NCI-H2107 treated with DMSO at 0.1 percent for 48 hours (cell line): Measurements from ENCODE around the gene TTC39C.
"Not testable (repeated sequence)": the region's sequence is repeated elsewhere in the genome, so short reads cannot be mapped to it uniquely, and the experiment has no call there.

Experiments
- DNase-seq: peaks from one replicate; lab custom pipeline; 2025; ENCODE audit not compliant: unreplicated experiment; lab: John Stamatoyannopoulos, UW

Gene TTC39C

DNA sequence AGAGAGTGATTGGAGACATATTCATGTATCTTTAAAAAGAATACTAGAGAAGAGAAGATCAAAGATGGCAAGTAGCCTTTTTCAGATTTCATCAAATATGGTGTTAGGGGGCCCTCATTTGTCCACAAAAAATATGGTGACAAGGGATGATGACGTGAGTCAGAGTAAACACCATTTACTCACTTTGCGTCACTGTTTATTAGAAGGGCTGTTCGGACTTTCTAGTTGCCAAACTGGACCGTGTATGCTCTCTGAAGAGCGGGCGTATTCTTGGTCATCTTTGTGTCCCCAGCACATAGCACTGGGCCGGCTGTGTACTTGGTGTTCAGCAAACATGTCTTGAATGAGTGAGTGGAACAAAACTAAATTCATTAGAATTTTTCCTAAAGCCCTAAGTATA, 37.5 kb downstream of the TTC39C start:
- DNase-seq, result no peak

DNA sequence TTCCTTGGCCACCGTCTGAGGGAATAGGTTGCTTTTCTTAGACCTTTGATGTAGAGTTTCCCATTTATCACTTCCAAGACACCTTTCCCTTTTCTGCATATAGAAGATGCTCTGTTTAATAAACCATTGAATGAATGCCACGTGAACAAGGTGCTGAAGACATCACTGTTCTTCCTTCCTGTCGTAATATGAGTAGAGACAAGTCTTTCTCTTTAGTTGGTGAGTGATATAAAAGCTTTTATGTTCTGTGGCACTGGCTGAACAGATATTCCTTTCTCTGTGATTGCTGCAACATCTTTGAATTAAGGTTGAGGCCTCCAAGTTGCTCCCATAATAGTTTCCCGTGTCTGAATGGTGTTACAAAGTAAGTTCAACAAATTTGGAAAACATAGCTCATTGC, 38.7 kb downstream of the TTC39C start:
- DNase-seq, result no peak

DNA sequence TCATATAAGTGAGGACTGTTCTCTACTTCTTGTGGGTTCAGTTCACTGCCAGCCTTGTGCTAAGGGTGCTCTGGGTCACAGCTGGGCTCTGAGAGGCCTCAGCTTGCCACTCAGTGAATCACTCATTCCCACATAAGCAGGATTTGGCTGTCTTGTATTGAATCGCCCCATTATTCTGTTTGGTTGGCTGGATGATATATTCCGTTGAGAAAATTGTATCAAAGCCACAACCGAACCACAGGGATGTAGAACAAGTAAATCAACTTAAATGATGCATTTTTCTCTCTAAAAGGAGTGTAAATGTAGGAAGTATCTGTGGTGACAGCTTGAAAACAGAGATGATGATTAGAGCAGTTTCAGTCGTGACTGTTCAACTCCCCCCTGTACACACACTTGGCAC, 39.6 kb downstream of the TTC39C start:
- DNase-seq, result no peak

DNA sequence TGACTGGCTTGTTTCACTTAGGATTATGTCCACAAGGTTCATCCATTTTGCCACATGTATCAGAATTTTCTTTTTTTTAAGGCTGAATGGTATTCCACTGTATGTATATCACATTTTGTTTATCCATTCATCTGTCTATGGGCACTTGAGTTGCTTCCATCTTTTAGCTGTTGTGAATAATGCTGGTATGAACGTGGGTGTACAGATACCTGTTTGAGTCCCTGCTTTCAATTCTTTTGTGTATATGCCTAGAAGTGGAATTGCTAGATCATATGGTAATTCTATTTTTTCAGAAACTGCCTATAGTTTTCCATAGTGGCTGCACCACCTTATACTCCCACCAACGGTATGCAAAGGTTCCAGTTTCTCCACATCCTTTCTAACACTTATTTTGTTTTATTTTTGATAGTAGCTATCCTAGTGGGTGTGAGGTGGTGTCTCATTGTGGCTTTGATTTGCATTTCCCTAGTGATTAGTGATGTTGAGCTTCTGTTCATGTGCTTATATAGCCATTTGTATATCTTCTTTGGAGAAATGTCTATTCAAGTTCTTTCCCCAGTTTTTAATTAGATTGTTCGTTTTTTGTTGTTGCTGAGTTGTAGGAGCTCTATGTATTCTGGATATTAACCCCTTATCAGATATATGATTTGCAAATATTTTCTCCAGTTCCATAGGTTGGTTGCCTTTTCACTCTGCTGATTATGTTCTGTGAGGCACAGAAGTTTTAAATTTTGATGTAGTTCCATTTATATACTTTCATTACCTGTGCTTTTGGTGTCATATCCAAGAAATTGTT, 40.7 kb downstream of the TTC39C start:
- DNase-seq, result no peak

DNA sequence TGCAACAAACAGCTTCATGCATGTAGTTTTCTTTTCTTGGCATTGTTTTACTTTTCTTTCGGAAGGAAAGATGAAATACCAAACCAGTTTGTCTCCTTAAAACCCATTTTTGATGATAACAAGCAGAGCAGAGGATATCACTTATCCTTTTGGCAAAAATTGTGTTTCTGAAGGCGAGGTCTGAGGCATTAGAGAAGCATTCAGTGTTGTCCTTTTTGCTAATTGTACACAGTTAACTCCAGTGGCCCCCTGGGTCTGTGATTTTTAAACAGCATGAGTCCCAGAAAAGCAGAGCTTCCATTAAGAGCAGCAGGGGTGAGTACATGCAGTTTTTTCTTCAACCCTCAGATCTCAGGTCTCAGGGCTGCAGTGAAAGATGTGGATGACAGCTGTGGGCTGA, 41.3 kb downstream of the TTC39C start:
- DNase-seq, result no peak

DNA sequence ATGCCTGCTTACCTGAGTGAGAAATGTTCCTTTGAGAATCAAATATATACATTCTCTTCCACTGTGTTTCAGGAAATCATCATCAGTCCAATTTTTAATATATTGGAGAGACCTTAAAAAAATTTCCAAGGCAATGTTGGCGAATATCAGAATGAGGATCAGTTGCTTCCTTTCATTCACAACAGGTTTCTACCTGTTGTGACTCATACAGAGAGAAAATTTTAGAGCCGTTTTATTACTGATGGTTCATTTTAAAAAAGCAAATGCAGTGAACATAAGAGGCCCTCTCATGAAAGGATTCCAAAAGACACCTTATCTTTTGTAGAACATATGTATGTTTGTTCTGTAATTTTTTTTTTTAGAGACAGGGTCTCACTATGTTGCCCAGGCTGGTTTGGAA, 42.0 kb downstream of the TTC39C start:
- no peak for DNase-seq

DNA sequence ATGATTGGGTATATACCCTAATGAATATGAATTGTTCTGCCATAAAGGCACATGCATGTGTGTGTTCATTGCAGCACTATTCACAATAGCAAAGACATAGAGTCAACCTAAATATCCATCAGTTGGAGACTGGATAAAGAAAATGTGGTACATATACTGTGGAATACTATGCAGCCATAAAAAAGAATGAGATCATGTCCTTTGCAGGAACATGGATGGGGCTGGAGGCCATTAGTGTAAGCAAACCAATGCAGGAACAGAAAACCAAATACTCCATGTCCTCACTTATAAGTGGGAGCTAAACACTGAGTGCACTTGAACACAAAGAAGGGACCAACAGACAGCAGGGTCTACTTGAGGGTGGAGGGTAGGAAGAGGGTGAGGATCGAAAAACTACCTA, 43.2 kb downstream of the TTC39C start:
- DNase-seq, result no peak

DNA sequence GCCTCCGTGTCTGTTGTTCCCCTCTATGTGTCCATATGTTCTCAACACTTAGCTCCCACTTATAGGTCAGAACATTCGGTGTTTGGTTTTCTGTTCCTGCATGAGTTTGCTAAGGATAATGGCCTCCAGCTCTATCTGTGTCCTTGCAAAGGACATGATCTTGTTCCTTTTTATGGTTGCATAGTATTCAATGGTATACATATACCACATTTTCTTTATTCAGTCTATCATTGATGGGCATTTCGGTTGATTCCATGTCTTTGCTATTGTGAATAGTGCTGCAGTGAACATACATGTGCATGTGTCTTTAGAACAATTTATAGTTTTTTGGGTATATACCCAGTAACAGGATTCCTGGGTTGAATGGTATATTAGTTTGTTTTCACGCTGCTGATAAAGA, 44.8 kb downstream of the TTC39C start:
- not testable (repeated sequence) for DNase-seq

DNA sequence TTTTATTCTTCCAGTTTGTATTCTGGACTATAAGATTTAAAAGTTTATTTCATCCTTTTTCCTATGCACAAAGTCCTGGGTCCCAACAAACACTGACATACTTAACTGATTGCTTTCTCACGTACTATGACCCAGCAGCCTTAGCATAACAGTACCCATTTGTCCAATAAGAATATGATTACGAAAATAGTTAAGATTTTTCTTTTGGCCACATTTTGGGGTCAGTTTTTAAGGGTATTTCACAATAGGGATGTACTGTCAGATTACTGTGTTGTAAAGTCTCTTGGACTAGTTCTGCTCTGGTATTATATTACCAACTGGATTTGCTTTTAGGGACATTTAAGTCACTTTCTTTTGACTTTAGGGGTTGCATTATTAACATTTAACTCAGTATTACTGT, 46.1 kb downstream of the TTC39C start:
- no peak for DNase-seq

DNA sequence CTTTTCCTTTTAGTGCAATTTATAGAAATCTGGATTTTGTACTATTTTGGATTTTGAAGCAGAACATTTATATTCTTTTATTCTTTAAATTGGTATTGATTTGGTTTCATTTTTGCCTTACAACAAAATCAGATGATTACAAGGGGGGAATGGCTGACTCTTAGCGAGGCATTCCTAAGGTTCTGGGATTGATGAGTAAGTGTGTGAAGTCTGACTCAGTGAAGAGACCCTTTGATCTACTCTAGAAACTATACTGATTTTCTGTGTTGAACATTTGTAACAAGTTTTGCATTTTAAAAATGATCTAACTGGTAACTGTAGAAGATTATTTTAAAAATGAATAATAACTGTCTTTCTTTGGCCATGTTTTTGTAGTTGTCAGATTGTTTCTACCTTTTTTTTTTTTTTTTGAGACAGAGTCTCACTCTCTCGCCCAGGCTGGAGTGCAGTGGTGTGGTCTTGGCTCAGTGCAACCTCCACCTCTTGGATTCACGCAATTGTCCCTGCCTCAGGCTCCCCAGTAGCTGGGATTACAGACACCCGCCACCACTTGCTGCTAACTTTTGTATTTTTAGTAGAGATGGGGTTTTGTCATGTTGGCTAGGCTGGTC, 48.7 kb downstream of the TTC39C start:
- DNase-seq, result no peak

DNA sequence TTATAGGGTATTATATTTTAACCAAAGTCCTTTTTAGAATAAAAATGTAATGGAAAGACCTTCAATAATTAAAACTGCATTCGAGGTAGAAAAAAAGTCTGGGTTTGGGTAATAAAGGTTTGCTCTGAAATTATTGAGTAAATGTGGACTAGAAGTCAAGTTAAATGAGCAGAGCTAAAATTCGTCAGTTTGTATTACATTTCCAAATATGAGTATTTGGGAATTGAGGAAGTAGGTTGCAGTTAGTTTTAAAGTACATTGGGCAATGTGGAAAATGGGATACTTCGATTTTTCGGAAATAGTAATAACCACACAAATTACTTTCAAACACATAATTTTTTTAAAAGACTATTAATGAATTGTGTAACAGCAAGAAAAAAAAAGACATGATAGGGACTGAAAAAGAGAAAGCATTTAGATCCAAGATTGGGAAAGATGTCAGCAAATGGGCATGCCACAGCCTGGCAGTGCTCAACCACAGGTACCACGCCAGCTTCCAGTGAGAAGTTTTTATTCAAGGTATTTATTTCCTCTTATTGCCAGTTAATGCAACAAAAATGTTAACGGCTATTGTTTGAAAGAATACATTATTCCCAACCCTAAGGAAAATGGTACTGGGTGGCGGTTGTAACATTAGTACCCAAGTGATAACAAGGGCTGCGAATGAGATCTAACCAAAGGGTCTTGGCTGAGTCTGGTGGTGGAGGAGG, 50.0 kb downstream of the TTC39C start:
- DNase-seq, result no peak

DNA sequence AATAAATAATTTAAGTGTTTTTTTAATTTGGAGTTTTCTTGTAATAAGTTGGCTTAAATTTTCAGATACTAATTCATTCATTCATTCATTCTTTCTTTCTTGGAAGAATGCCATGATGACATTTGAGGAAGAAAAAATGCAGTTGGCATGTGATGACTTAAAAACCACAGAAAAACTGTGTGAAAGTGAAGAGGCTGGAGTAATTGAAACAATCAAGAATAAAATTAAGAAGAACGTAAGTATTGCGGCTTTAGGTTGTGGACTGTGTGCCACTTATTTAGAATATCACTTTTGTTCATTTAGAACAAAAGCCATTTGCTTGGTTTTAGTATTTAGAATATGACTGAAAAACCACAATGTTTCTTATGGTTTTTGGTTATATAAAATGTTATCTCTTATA, 51.4 kb downstream of the TTC39C start:
- no peak for DNase-seq

DNA sequence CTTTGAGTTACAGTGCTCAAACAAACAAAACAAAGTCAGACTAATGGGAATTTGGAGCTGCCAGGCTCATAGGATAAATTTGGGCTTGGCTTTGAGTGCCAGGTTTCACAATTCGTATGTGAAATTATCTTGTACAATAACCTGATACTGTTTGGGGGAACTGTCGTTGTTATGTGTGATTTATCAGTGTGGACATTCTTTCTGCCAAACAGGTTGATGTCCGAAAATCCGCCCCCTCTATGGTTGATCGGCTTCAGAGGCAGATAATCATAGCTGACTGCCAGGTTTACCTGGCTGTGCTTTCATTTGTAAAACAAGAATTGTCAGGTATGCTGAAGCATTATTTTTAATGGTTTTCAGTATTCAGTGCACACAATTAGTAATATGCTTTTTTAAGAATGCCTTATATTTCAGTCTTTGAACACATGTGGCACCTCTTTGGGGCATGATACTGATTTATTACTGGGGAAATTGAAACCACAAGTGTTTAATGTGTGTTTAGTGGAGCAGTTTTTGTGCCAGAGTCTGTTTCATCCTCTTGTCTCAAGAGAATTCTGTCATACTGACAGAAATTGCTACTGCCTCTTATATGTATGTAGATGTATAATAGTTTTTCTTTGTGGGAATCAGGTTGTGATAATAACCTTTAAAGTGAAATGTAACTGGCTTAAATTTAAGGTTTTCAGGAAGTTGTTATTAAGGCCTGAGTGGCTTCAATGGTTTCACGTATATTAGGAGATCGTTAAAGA, 54.6 kb downstream of the TTC39C start:
- no peak for DNase-seq

DNA sequence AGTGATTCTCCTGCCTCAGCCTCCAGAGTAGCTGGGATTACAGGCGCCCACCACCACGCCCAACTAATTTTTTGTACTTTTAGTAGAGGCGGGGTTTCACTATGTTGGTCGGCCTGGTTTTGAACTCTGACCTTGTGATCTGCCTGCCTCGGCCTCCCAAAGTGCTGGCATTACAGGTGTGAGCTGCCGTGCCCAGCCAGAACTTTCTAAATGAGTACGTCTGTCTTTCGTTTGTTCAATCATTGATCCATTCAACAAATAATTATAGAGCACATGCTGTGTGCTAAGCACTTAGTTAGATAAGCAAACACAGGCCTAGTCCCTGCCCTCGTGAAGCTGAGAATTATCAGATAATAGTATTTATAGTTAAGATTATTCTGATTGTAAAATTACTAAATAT, 56.5 kb downstream of the TTC39C start:
- DNase-seq, result no peak

DNA sequence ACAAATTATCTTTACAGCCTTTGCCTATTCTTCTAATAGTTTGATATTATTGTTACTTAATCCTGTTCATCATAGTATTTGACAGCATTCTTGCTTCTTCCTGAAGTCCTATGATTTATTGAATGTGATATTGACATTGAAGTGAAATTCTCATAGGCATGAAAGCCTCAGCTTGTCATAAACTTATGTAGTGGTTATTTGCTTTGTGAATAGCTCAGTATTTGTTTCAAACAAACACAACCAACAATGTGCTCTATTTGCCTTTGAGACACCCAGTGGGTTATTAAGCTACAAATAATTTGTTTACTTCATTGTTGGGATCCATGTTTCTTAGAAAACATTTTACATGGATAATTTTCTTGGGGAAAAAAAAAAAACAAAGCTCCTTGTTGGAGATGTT, 57.2 kb downstream of the TTC39C start:
- DNase-seq, result no peak

DNA sequence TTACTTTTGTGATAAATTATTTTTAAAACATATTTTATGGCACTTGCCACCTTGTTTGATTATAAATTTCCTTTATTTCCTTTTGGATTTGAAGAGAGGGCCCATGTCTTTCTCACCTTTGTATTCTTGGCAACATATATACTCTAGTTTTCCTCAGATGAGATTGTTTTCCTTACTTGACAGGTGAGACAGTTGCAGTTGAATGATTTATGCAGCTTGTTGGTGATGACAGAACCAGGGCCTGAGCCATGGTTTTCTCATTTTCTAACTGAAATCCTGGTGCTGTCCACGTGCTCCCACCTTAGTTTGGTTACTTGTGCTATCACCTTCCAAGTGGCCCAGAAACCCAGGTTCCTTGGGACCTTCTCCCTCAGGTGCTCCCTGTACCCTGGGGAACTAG, 58.2 kb downstream of the TTC39C start:
- no peak for DNase-seq

DNA sequence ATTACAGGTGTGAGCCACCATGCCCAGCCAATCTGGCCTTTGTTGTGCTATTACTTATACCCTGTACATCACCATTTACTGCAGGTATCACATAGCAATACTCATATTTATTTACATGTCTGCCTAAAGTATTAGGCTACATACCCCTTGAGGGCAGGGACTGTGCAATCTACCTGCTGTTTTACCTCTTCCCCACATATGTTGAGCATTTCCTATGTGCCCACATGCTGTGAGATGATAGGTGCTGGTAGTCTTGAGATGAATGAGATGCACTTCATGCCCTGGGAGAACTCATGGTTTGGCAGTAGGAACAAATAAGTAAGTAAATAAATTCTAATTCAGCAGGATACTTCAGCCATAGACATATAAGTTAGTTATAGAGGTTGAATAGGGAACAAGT, 59.2 kb downstream of the TTC39C start:
- DNase-seq, result no peak

DNA sequence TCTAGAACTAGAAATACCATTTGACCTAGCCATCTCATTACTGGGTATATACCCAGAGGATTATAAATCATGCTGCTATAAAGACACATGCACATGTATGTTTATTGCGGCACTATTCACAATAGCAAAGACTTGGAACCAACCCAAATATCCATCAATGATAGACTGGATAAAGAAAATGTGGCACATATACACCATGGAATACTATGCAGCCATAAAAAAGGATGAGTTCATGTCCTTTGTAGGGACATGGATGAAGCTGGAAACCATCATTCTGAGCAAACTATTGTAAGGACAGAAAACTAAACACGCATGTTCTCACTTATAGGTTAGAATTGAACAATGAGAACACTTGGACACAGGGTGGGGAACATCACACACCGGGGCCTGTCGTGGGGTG, 60.2 kb downstream of the TTC39C start:
- DNase-seq, result not testable (repeated sequence)

DNA sequence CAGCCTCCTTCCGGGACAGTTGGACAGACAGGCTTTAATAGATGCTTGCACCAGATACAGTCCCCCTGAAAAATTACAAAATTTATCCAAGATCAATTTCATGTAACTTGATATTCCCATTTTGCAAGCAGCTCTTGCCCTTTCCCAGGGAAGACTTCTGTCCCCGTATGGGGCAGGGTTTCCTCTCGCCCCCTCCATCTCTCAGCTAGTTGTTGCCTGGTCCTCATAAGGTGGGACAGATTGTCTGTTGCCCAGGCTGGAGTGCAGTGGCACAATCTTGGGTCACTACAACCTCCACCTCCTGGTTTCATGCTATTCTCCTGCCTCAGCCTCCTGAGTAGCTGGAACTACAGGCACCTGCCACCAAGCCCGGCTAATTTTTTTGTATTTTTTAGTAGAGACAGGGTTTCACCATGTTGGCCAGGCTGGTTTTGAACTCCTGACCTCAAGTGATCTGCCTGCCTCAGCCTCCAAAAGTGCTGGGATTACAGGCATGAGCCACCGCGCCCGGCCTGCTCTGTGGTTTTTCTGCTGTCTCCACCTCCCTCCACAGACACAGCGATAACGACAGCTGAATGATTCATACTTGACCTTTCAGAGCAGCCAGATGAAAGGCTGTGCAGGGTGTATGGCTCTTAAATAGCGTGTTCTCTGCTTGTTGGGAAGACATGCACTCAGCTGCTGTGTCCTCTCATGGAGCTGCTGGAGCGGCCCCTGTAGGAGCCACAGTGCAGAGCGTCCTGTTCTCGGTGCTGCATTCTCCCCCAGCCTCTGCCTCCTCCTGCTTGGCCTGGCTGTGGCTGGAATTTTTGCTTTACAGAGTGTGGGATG, 61.4 kb downstream of the TTC39C start:
- peak; percentile 78 for DNase-seq

DNA sequence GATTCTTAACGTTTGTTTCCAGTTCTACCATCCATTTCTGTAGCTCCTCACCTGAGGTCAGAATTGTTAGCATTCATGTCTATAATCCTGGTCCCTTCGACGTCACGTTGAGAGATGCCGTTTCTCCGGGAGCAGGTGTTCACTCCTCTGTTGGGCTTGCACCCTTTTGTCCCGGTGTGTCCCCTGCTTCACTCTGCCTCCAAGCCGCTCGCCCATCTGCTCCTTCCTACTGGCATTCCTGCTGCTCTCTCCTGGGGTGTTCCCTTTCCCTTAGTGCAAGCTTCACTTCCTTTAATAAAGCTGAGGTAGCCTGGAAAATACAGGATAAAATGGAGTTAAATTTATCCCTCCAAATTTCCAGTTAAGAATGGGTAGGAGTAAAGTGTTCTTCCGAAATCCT, 62.4 kb downstream of the TTC39C start:
- DNase-seq, result peak; percentile 54

DNA sequence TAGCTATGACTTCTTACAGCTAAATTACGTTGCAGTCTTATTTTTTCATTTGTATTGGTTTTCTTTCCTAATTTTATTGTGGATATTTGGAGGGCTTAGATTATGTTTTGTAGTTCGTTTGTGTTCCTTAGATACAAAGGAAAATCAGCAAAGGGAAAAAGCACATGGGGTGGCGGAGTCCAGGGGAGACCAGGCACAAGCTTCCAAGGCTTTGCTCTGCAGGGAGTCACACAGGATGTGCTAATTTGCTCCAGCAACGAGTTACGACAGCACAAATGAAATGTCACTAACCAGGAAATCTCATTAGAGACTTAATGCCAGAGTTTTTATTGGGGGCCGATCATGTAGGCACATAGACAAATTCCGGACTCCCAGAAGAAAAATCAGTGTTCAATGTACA, 63.8 kb downstream of the TTC39C start:
- no peak for DNase-seq
